MCF 10A (cell line): ENCODE data around the gene GRK6. TPM values are rescaled to one million over a fixed set of nuclear protein-coding genes. Genes with fewer than 3 reads are reported as not detected.

Experiments
- BruUV-seq: library from RNA; stranded (reverse); fragments of 400-500 nt; replicated peaks from 2 replicates; lab custom pipeline; 2021; lab: Mats Ljungman, UMichigan
- CTCF ChIA-PET: fragments of 300-600 bp; sonication (Branson Sonifier 250); formaldehyde crosslinking; extraction: SDS; loops from one replicate; lab custom pipeline; 2021; ENCODE audit warnings: antibody characterized with exemption, inconsistent platforms; lab: Yijun Ruan, JAX
- POLR2A ChIA-PET: fragments of 300-600, 350-650 bp; sonication (Branson Sonifier 250); formaldehyde crosslinking; extraction: SDS; loops from one replicate; lab custom pipeline; 2020; ENCODE audit warnings: antibody characterized with exemption, inconsistent platforms; lab: Yijun Ruan, JAX
- DNase-seq: peaks from one replicate; pipeline ENCODE4 v3.0.0-alpha.2; 2018; ENCODE audit not compliant: unreplicated experiment
- H3K27ac Mint-ChIP-seq: one replicate; pipeline ENCODE4 v1.8.0; 2022; ENCODE audit warnings: mild to moderate bottlenecking, low read depth, mixed read lengths; ENCODE audit not compliant: unreplicated experiment
- H3K27me3 Mint-ChIP-seq: one replicate; pipeline ENCODE4 v1.8.0; 2022; ENCODE audit warnings: mixed read lengths; ENCODE audit not compliant: insufficient read depth, unreplicated experiment
- H3K36me3 Mint-ChIP-seq: one replicate; pipeline ENCODE4 v1.8.0; 2022; ENCODE audit warnings: mild to moderate bottlenecking, moderate library complexity, mixed read lengths; ENCODE audit not compliant: insufficient read depth, unreplicated experiment
- H3K4me1 Mint-ChIP-seq: one replicate; pipeline ENCODE4 v1.8.0; 2022; ENCODE audit warnings: mixed read lengths; ENCODE audit not compliant: insufficient read depth, unreplicated experiment
- H3K4me3 Mint-ChIP-seq: one replicate; pipeline ENCODE4 v1.8.0; 2022; ENCODE audit warnings: mild to moderate bottlenecking, moderate library complexity, mixed read lengths; ENCODE audit not compliant: unreplicated experiment
- H3K9me3 Mint-ChIP-seq: one replicate; pipeline ENCODE4 v1.8.0; 2022; ENCODE audit warnings: mixed read lengths; ENCODE audit not compliant: unreplicated experiment
- intact Hi-C: fragments of 100-400 bp; cut with micrococcal nuclease; formaldehyde crosslinking; loops from 2 replicates; pipeline ENCODE4 v1.14.1; 2022
- total RNA-seq: library from RNA; stranded (reverse); gene quantifications from 2 replicates; pipeline ENCODE4 v1.2.3, GENCODE V29; 2022
- TF ChIP-seq, protein P1 (sequence below): fragments of 200-600 bp; IDR thresholded peaks from one replicate; pipeline ENCODE4 v1.8.0; 2022; ENCODE audit warnings: antibody characterized with exemption, mild to moderate bottlenecking; ENCODE audit not compliant: unreplicated experiment

Gene GRK6
- total RNA-seq, 1 experiment from 2014 or later = 52.0 TPM

DNA sequence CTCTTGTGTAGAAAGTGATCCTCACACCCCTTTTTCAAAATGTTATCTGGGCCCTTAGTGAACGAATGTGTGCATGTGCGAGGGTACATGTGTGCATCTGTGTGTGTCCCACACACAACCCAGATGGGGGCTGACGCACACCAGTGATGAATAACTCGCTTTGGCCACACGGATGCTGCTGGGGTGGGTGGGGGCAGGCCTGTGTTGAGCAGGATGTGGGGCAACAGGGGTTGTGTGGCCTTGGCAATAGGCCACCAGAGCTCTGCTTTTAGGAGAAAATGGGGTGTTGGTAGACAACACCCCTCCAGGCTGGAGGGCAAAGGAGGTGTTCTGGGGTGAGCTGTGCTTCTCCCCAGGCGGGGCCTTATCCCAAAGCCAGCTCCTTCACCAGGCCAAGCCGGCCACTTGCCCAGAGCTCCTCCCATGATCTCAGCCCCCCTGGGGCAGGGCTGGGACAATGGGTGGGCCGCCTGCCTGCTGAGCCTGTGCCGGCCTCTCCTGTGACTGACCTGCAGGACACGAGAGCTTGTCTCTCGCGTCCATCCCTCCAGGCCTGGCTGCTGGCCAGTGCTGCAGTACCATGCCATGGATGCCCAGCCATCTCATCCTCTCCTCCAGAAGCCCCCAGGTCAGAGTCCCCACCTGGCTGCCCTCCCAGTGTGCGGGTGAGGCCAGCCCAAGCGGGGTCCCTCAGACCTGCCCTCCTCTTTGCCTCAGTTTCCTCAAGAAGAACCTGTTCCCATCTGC lies 45.3 kb downstream of the GRK6 start:
- CTCF ChIA-PET = interaction anchor here (0.5 to 5.9 kb wide), 12 partner anchors 14 to 1592 kb away, joined by 3 to 65 read pairs (median 5); partner anchors contain the start of genes F12 and PDLIM7
- Mint-ChIP-seq H3K9me3 (no peaks in the 10 kb centered on the region), H3K4me3 (peak overlapping the region; percentile 74), H3K27ac (peak overlapping the region; percentile 39), H3K27me3 (no peaks in the 10 kb centered on the region), H3K36me3 (peaks cover 10% of the 10 kb centered on the region), H3K4me1 (peaks cover 46% of the 10 kb centered on the region)
- TF ChIP-seq, protein P1, sequence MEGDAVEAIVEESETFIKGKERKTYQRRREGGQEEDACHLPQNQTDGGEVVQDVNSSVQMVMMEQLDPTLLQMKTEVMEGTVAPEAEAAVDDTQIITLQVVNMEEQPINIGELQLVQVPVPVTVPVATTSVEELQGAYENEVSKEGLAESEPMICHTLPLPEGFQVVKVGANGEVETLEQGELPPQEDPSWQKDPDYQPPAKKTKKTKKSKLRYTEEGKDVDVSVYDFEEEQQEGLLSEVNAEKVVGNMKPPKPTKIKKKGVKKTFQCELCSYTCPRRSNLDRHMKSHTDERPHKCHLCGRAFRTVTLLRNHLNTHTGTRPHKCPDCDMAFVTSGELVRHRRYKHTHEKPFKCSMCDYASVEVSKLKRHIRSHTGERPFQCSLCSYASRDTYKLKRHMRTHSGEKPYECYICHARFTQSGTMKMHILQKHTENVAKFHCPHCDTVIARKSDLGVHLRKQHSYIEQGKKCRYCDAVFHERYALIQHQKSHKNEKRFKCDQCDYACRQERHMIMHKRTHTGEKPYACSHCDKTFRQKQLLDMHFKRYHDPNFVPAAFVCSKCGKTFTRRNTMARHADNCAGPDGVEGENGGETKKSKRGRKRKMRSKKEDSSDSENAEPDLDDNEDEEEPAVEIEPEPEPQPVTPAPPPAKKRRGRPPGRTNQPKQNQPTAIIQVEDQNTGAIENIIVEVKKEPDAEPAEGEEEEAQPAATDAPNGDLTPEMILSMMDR = no peak
- no peak for DNase-seq
- no TSS peak for BruUV-seq
- intact Hi-C loops = no loop called here
- POLR2A ChIA-PET = interaction anchor here (0.7 to 2.8 kb wide), 3 partner anchors 17 to 25 kb away, joined by 4 to 14 read pairs (median 5); partner anchors contain the start of gene PDLIM7

GRCh38 chr5:177472460-177473442 lies 46.3 kb downstream of the GRK6 start:
- intact Hi-C loops = no loop called here
- no peak for DNase-seq
- POLR2A ChIA-PET = interaction anchor here (0.7 to 2.8 kb wide), 5 partner anchors 10 to 30 kb away, joined by 3 to 14 read pairs (median 5); partner anchors contain the start of gene PDLIM7
- TF ChIP-seq, protein P1 = no peak
- peaks cover 50% of the 10 kb centered on the region for H3K4me1 Mint-ChIP-seq
- H3K27ac Mint-ChIP-seq = no peak overlapping the region
- CTCF ChIA-PET = interaction anchor here (0.5 to 5.9 kb wide), 15 partner anchors 16 to 1591 kb away, joined by 3 to 65 read pairs (median 4); partner anchors contain the start of genes F12 and PDLIM7
- H3K9me3 Mint-ChIP-seq = no peaks in the 10 kb centered on the region
- no TSS peak for BruUV-seq
- H3K27me3 Mint-ChIP-seq = no peaks in the 10 kb centered on the region
- peaks cover 3% of the 10 kb centered on the region for H3K36me3 Mint-ChIP-seq
- peak overlapping the region; percentile 74 for H3K4me3 Mint-ChIP-seq

- no peaks in the 10 kb centered on the region for H3K9me3 Mint-ChIP-seq
- ChIA-PET CTCF (interaction anchor here (0.6 to 5.9 kb wide), 8 partner anchors 17 to 725 kb away, joined by 3 to 65 read pairs (median 5); partner anchors contain the start of gene PDLIM7), POLR2A (interaction anchor here (0.8 to 1.2 kb wide), 3 partner anchors 11 to 29 kb away, joined by 3 to 6 read pairs (median 5); no protein-coding TSS in a partner anchor)
- no peaks in the 10 kb centered on the region for H3K27me3 Mint-ChIP-seq
- no peak within 1 kb of the TSS for H3K27ac Mint-ChIP-seq
- TF ChIP-seq, protein P1 = no peak
- intact Hi-C loops = no loop called here
- peak within 1 kb of the TSS; percentile 74 for H3K4me3 Mint-ChIP-seq
- peaks cover 55% of the 10 kb centered on the region for H3K4me1 Mint-ChIP-seq
- peaks cover under 1% of the 10 kb centered on the region for H3K36me3 Mint-ChIP-seq
- DNase-seq = peak; percentile 56
- no TSS peak for BruUV-seq
Observed at GRCh38 chr5:177473443-177474001, 47.0 kb downstream of the GRK6 start, which contains the start of gene DBN1. Gene DBN1 (minus strand): TSS chr5:177473634. CDS start chr5:177473521, 113 bp downstream.
